GM12891 (cell line): ENCODE results near the gene LZTFL1.

Experiments used
- POLR2A ChIP-seq: IDR thresholded peaks from 2 replicates; pipeline ENCODE4 v1.6.1; 2011; ENCODE audit warnings: low read depth, low read length, control low read depth
- POLR2AphosphoS5 ChIP-seq: IDR thresholded peaks from 2 replicates; pipeline ENCODE4 v1.6.1; 2011; ENCODE audit warnings: low read depth, low read length, control low read depth
- TAF1 ChIP-seq: IDR thresholded peaks from 2 replicates; pipeline ENCODE4 v1.6.1; 2011; ENCODE audit warnings: low read depth, low read length, control low read depth

DNA sequence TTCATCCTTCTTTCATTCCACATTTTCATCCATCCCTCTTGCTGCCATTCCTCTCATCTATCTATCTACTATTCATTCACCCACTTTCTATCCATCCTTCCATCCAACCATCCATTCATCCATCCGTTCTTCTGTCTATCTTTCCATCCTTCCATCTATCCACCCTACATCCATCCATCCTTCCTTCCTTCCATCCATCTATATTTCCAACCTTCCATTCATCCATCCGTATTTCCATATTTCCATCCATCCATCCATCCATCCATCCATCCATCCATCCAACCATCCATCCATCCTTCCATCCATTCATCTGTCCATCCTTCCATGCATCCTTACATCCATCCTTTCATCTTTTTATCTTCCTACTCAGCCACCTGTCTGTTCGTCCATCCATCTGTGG lies 59.5 kb downstream of the LZTFL1 start:
- TF ChIP-seq POLR2A (no peak), POLR2AphosphoS5 (no peak), TAF1 (no peak)
